Endothelial cell of umbilical vein (primary cell): ENCODE data around the gene PLEKHH2. TPM values are rescaled to one million over a fixed set of nuclear protein-coding genes. Genes with fewer than 3 reads are reported as not detected.

Experiments
- BruUV-seq: library from RNA; stranded (reverse); fragments of 400-500 nt; replicated peaks from 2 replicates; lab custom pipeline; 2021; lab: Mats Ljungman, UMichigan
- CTCF ChIA-PET: fragments of 300-600, 350-600 bp; sonication (Branson Sonifier 250); formaldehyde crosslinking; loops from one replicate; lab custom pipeline; 2021; ENCODE audit warnings: antibody characterized with exemption, inconsistent platforms; lab: Charles Lee
- POLR2A ChIA-PET: fragments of 300-600, 350-600 bp; sonication (Branson Sonifier 250); formaldehyde crosslinking; loops from one replicate; lab custom pipeline; 2021; ENCODE audit warnings: antibody characterized with exemption, inconsistent platforms; lab: Charles Lee
- DNase-seq: peaks from one replicate; pipeline ENCODE4 v3.0.0-alpha.2; 2011; ENCODE audit warnings: low read depth, low spot score
- FAIRE-seq: peaks from 2 replicates; lab custom pipeline; 2011; peaks lifted over from hg19 to GRCh38; lab: Jason Lieb, UNC
- H2AFZ ChIP-seq: 2 replicates; pipeline ENCODE4 v1.6.0; 2012; ENCODE audit warnings: low read depth, low read length, control low read depth, inconsistent platforms
- H3K27ac ChIP-seq: 2 replicates; pipeline ENCODE4 v1.5.1; 2011; ENCODE audit warnings: low read depth, mild to moderate bottlenecking, control low read depth, low read length, moderate library complexity; ENCODE audit not compliant: insufficient read depth
- H3K27me3 ChIP-seq, 2 experiments: 2 replicates each; pipeline versions ENCODE4 v1.6.0 to v1.6.1; 2011; ENCODE audit warnings: low read length in 2 of 2, mixed read lengths in 1 of 2; ENCODE audit not compliant: control insufficient read depth in 2 of 2, insufficient read depth in 2 of 2
- H3K36me3 ChIP-seq, 2 experiments: 2 replicates in 1 of 2; 3 replicates in 1 of 2; pipeline ENCODE4 v1.5.1; 2011; ENCODE audit warnings: low read length in 2 of 2, mild to moderate bottlenecking in 1 of 2, moderate library complexity in 1 of 2; ENCODE audit not compliant: control insufficient read depth in 2 of 2, insufficient read depth in 2 of 2; ENCODE audit errors: extremely low read depth in 1 of 2
- H3K4me1 ChIP-seq: 3 replicates; pipeline ENCODE4 v1.5.1; 2011; ENCODE audit warnings: mild to moderate bottlenecking, low read length; ENCODE audit not compliant: control insufficient read depth, insufficient read depth; ENCODE audit errors: extremely low read depth
- H3K4me2 ChIP-seq: 2 replicates; pipeline ENCODE4 v1.6.1; 2011; ENCODE audit warnings: low read length, control low read depth, mixed read lengths; ENCODE audit not compliant: insufficient read depth
- H3K4me3 ChIP-seq, 3 experiments: fragments of 200-600 bp in 1 of 3; sonication (generic), shearing (Covaris generic) in 1 of 3; replicated peaks in 1 of 3; 2 replicates each; pipeline ENCODE4 v1.5.1; 2011 to 2016; ENCODE audit warnings: control low read depth in 3 of 3, low read length in 3 of 3, mild to moderate bottlenecking in 2 of 3, inconsistent platforms in 1 of 3, low read depth in 1 of 3, moderate library complexity in 1 of 3; ENCODE audit not compliant: insufficient read depth in 1 of 3
- H3K79me2 ChIP-seq: 2 replicates; pipeline ENCODE4 v1.6.0; 2012; ENCODE audit warnings: low read length, inconsistent platforms; ENCODE audit not compliant: control insufficient read depth, insufficient read depth
- H3K9ac ChIP-seq: replicated peaks from 2 replicates; pipeline ENCODE3; 2011; ENCODE audit warnings: low read length, control low read depth; ENCODE audit not compliant: insufficient read depth; ENCODE audit errors: extremely low read depth
- H3K9me1 ChIP-seq: replicated peaks from 3 replicates; pipeline ENCODE4 v1.6.0; 2011; ENCODE audit warnings: mild to moderate bottlenecking, low read length; ENCODE audit not compliant: control insufficient read depth, insufficient read depth; ENCODE audit errors: extremely low read depth
- H3K9me3 ChIP-seq: replicated peaks from 2 replicates; pipeline ENCODE4 v1.5.1; 2012; ENCODE audit warnings: low read length, inconsistent platforms; ENCODE audit not compliant: control insufficient read depth, insufficient read depth
- H4K20me1 ChIP-seq: replicated peaks from 2 replicates; pipeline ENCODE3; 2011; ENCODE audit warnings: mild to moderate bottlenecking, low read length; ENCODE audit not compliant: control insufficient read depth, insufficient read depth; ENCODE audit errors: extremely low read depth
- EZH2 ChIP-seq: IDR thresholded peaks from 2 replicates; pipeline ENCODE4 v1.6.1; 2012; ENCODE audit warnings: borderline replicate concordance, low read depth, mild to moderate bottlenecking, moderate library complexity, low read length, inconsistent platforms; ENCODE audit not compliant: severe bottlenecking
- FOS ChIP-seq: IDR thresholded peaks from 2 replicates; pipeline ENCODE4 v1.6.1; 2011; ENCODE audit warnings: mild to moderate bottlenecking, low read length, moderate library complexity, borderline replicate concordance; ENCODE audit not compliant: insufficient read depth
- GATA2 ChIP-seq: IDR thresholded peaks from 2 replicates; pipeline ENCODE4 v1.7.0; 2011; ENCODE audit warnings: low read depth, mild to moderate bottlenecking, moderate library complexity, mixed read lengths, low read length; ENCODE audit not compliant: insufficient read length, insufficient read depth
- JUN ChIP-seq: IDR thresholded peaks from 2 replicates; pipeline ENCODE4 v1.6.1; 2011; ENCODE audit warnings: borderline replicate concordance, low read depth; ENCODE audit not compliant: insufficient read length, insufficient read depth
- MAX ChIP-seq: IDR thresholded peaks from 2 replicates; pipeline ENCODE4 v1.6.1; 2011; ENCODE audit not compliant: insufficient read depth, insufficient read length
- MYC ChIP-seq: IDR thresholded peaks from one replicate; pipeline ENCODE4 v1.6.1; 2011; ENCODE audit warnings: mild to moderate bottlenecking, low read depth, low read length
- POLR2A ChIP-seq: IDR thresholded peaks from 2 replicates; pipeline ENCODE4 v1.6.1; 2012; ENCODE audit warnings: low read depth, mild to moderate bottlenecking, control low read depth, low read length
- POLR2AphosphoS5 ChIP-seq: IDR thresholded peaks from 2 replicates; pipeline ENCODE4 v1.6.1; 2012; ENCODE audit warnings: low read depth, mild to moderate bottlenecking, control low read depth, low read length, moderate library complexity; ENCODE audit not compliant: insufficient read depth
- dilution Hi-C: fragments of 300-500 bp; cut with MboI; formaldehyde crosslinking; loops from one replicate; pipeline ENCODE4 v1.15.0; 2019; ENCODE audit warnings: low sequenced_read_pairs; ENCODE audit not compliant: extremely low pct_ligation_motif_present
- intact Hi-C: fragments of 100-400 bp; cut with micrococcal nuclease; formaldehyde crosslinking; loops from one replicate; pipeline ENCODE4 v1.10.0; 2022
- polyA plus RNA-seq, 4 experiments: library from polyadenylated mRNA; depleted of rRNA in 3 of 4; stranded (reverse) in 3 of 4; unstranded in 1 of 4; fragments of >200 nt; gene quantifications; 2 replicates each; pipeline versions ENCODE4 v1.2.1 to v1.2.3, GENCODE V29; 2011 to 2012; ENCODE audit warnings: missing spikeins in 1 of 4
- total RNA-seq: library from RNA; stranded (reverse); gene quantifications from 2 replicates; pipeline ENCODE4 v1.2.3, GENCODE V29; 2021
- TF ChIP-seq, protein P1 (sequence below), 2 donors: IDR thresholded peaks; 1 replicate in 1 of 2; 2 replicates in 1 of 2; pipeline ENCODE4 v1.5.1; 2011; ENCODE audit warnings: low read length in 2 of 2, mild to moderate bottlenecking in 2 of 2, moderate library complexity in 2 of 2, control low read depth in 1 of 2, inconsistent platforms in 1 of 2, low read depth in 1 of 2; ENCODE audit not compliant: insufficient read depth in 1 of 2; ENCODE audit errors: extremely low read depth in 1 of 2

The PLEKHH2 gene
- total and polyA plus RNA-seq, 2 donors (not counting 3 experiments of a cell fraction or from before 2014, with no cell fraction given) = 0.41 to 0.58 TPM

GRCh38 chr2:43715300-43716098, 78.4 kb downstream of the PLEKHH2 start:
- TF ChIP-seq MYC = no peak
- no peak for TF ChIP-seq GATA2
- TF ChIP-seq, protein P1, sequence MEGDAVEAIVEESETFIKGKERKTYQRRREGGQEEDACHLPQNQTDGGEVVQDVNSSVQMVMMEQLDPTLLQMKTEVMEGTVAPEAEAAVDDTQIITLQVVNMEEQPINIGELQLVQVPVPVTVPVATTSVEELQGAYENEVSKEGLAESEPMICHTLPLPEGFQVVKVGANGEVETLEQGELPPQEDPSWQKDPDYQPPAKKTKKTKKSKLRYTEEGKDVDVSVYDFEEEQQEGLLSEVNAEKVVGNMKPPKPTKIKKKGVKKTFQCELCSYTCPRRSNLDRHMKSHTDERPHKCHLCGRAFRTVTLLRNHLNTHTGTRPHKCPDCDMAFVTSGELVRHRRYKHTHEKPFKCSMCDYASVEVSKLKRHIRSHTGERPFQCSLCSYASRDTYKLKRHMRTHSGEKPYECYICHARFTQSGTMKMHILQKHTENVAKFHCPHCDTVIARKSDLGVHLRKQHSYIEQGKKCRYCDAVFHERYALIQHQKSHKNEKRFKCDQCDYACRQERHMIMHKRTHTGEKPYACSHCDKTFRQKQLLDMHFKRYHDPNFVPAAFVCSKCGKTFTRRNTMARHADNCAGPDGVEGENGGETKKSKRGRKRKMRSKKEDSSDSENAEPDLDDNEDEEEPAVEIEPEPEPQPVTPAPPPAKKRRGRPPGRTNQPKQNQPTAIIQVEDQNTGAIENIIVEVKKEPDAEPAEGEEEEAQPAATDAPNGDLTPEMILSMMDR (IDR thresholded peaks at IDR 0.05; ENCODE audit: extremely low read depth in 1 of 2, insufficient read depth in 1 of 2, low read depth in 1 of 2, low read length in 2 of 2) = no peak
- no peak for TF ChIP-seq JUN
- no peak for TF ChIP-seq EZH2
- no peak for TF ChIP-seq POLR2AphosphoS5
- no peak for TF ChIP-seq POLR2A
- TF ChIP-seq FOS = no peak
- TF ChIP-seq MAX = no peak
- DNase-seq (no peak), FAIRE-seq (no peak)
- H3K9me1 ChIP-seq = no peaks in the 10 kb centered on the region
- BruUV-seq = no TSS peak
- peaks cover 11% of the 10 kb centered on the region for H3K4me1 ChIP-seq
- ChIA-PET CTCF (interaction anchor here (1.4 kb wide), 1 partner anchor 21 kb away, joined by 5 read pairs; no protein-coding TSS in a partner anchor), POLR2A (no interaction called here)
- no peak overlapping the region for H3K9ac ChIP-seq
- H3K27ac ChIP-seq = no peak overlapping the region
- no peak overlapping the region for H3K4me2 ChIP-seq
- H3K9me3 ChIP-seq = no peaks in the 10 kb centered on the region
- no peak overlapping the region for H2AFZ ChIP-seq
- intact Hi-C loops (no loop called here), dilution Hi-C loops (no loop called here)
- no peaks in the 10 kb centered on the region for H3K36me3 ChIP-seq
- no peaks in the 10 kb centered on the region for H3K79me2 ChIP-seq
- no peak overlapping the region for H3K4me3 ChIP-seq
- no peaks in the 10 kb centered on the region for H3K27me3 ChIP-seq
- H4K20me1 ChIP-seq = no peaks in the 10 kb centered on the region
